Adrenal gland (tissue), 12 donors: ENCODE data around the gene MED19. TPM values are rescaled to one million over a fixed set of nuclear protein-coding genes. Genes with fewer than 3 reads are reported as not detected.
A peak's percentile ranks its signal among the peaks of the same experiment; 100 is the strongest.

Experiments used
- DNase-seq, 7 donors: peaks; one replicate each; pipeline ENCODE4 v3.0.0-alpha.2; 2019 to 2020
- H3K27ac ChIP-seq, 5 donors: fragments of 200-600 bp; sonication (generic) in 4 of 5; 1 replicate in 3 of 5; 2 replicates in 2 of 5; pipeline versions ENCODE4 v1.5.1 to v1.8.0; 2016 to 2020; ENCODE audit warnings: mild to moderate bottlenecking in 1 of 5
- H3K27me3 ChIP-seq: fragments of 200-600 bp; 2 replicates; pipeline ENCODE4 v1.8.0; 2021
- H3K36me3 ChIP-seq, 2 donors: fragments of 200-600 bp; replicated peaks in 1 of 2; 1 replicate in 1 of 2; 2 replicates in 1 of 2; pipeline versions ENCODE4 v1.5.1 to v1.8.0; 2018 to 2022
- H3K4me1 ChIP-seq, 2 donors: fragments of 200-600 bp; replicated peaks in 1 of 2; 1 replicate in 1 of 2; 2 replicates in 1 of 2; pipeline versions ENCODE4 v1.5.1 to v1.8.0; 2018 to 2021
- H3K4me3 ChIP-seq, 4 donors: fragments of 200-600 bp; sonication (generic) in 3 of 4; one replicate each; pipeline ENCODE4 v1.5.1; 2016 to 2018
- H3K9me3 ChIP-seq, 3 donors: fragments of 200-600 bp; sonication (generic) in 1 of 3; replicated peaks in 1 of 3; 1 replicate in 2 of 3; 2 replicates in 1 of 3; pipeline versions ENCODE4 v1.5.1 to v1.8.0; 2016 to 2021
- POLR2A ChIP-seq, 2 donors: fragments of 450-650 bp; IDR thresholded peaks; one replicate each; pipeline ENCODE4 v1.6.1; 2017; ENCODE audit warnings: antibody characterized with exemption in 2 of 2, mild to moderate bottlenecking in 2 of 2, moderate library complexity in 1 of 2
- WGBS, 4 donors: extraction: QIAGEN DNeasy Blood & Tissue Kit in 2 of 4; methylation state at CpG; one replicate each; pipeline versions ENCODE4 v1.1.5 to v1.1.7; 2013 to 2017; 5-methylcytosine and 5-hydroxymethylcytosine counted together
- intact Hi-C, 2 donors: fragments of 100-400 bp; cut with DNase I; formaldehyde crosslinking; loops; one replicate each; pipeline versions ENCODE4 v1.14.1 to v1.15.0; 2022 to 2023
- polyA plus RNA-seq, 3 donors: library from polyadenylated mRNA; stranded (reverse); fragments of 200-250 nt in 2 of 3; fragments of 350-450 nt in 1 of 3; fragmentation: Illumina TruSeq in 1 of 3; extraction: RNeasy Lipid Tissue Mini Kit (QIAGEN cat#74804) in 1 of 3; gene quantifications; one replicate each; pipeline ENCODE4 v1.2.3, GENCODE V29; 2013 to 2014
- small RNA-seq, 2 donors: library from RNA; depleted of rRNA; stranded (forward); fragments of <200 nt; gene quantifications; one replicate each; pipeline ENCODE3, GENCODE V24; 2016
- total RNA-seq, 9 donors: library from RNA; depleted of rRNA in 4 of 9; stranded (reverse); fragments of >200 nt in 4 of 9; fragments of 120-200 nt in 1 of 9; fragmentation: NEBNext Ultra II Directional in 1 of 9; extraction: Animal tissue kit (Norgen Biotek cat#: 25700) in 1 of 9; gene quantifications; one replicate each; pipeline versions ENCODE4 v1.1.0 to v1.2.4, GENCODE V29; 2013 to 2023
- TF ChIP-seq, protein P1 (sequence below), 6 experiments: fragments of 450-650 bp in 4 of 6; fragments of 200-600 bp in 2 of 6; sonication (generic) in 1 of 6; IDR thresholded peaks; 1 replicate in 5 of 6; 2 replicates in 1 of 6; pipeline versions ENCODE4 v1.5.1 to v1.8.0; 2016 to 2021; ENCODE audit warnings: antibody characterized with exemption in 6 of 6, mild to moderate bottlenecking in 2 of 6, moderate library complexity in 1 of 6
- donor health status: healthy with polysubstance abuse.
- donor health status: Bipolar disorder and iron deficiency.
- donor health status: DM: yes; HTN: yes; CAD: no.
- donor health status: DM: no; HTN: no; CAD: no.
- donor health status: DM: no; HTN: no; CAD: no.
- donor health status: DM: yes; HTN: yes; CAD: no.

MED19 gene
- total and polyA plus RNA-seq, 12 donors: 13.7 to 35.7 (median 21.9) TPM

DNA sequence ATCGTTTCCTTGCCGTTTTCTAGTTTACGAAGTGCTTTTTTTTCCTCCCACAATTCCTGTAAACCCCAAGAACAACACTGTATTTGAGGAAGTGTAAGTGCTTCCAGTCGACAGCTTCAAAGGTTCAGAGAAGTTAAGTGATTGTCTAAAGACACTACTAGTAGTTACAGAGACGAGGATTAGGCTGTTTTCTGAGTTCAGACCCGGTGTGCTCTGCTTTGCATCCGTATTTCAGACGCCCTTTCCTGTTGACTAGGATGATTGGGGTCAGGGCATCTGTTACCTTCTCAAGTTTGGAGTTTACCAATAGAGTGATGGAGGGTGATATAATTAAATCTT is 54.0 kb downstream of the MED19 start:
- intact Hi-C loops: no loop called here
- peak overlapping the region in 3 of 4 donors; percentile 44 to 77 (median 73) for H3K4me3 ChIP-seq
- TF ChIP-seq, protein P1, sequence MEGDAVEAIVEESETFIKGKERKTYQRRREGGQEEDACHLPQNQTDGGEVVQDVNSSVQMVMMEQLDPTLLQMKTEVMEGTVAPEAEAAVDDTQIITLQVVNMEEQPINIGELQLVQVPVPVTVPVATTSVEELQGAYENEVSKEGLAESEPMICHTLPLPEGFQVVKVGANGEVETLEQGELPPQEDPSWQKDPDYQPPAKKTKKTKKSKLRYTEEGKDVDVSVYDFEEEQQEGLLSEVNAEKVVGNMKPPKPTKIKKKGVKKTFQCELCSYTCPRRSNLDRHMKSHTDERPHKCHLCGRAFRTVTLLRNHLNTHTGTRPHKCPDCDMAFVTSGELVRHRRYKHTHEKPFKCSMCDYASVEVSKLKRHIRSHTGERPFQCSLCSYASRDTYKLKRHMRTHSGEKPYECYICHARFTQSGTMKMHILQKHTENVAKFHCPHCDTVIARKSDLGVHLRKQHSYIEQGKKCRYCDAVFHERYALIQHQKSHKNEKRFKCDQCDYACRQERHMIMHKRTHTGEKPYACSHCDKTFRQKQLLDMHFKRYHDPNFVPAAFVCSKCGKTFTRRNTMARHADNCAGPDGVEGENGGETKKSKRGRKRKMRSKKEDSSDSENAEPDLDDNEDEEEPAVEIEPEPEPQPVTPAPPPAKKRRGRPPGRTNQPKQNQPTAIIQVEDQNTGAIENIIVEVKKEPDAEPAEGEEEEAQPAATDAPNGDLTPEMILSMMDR (IDR thresholded peaks at IDR 0.05): no peak
- TF ChIP-seq POLR2A (IDR thresholded peaks at IDR 0.05): no peak
- DNase-seq: no peak
- H3K27me3 ChIP-seq: no peaks in the 10 kb centered on the region
- H3K4me1 ChIP-seq: peaks cover 8 to 19% of the 10 kb centered on the region in 2 donors
- no peaks in the 10 kb centered on the region for H3K9me3 ChIP-seq
- H3K36me3 ChIP-seq: peaks cover 0 to 34% of the 10 kb centered on the region in 2 donors
- WGBS, 4 donors: 0% methylated on average over 8 of the region's 8 CpGs
- H3K27ac ChIP-seq: peak overlapping the region in 2 of 5 donors; percentile 60 to 89

DNA sequence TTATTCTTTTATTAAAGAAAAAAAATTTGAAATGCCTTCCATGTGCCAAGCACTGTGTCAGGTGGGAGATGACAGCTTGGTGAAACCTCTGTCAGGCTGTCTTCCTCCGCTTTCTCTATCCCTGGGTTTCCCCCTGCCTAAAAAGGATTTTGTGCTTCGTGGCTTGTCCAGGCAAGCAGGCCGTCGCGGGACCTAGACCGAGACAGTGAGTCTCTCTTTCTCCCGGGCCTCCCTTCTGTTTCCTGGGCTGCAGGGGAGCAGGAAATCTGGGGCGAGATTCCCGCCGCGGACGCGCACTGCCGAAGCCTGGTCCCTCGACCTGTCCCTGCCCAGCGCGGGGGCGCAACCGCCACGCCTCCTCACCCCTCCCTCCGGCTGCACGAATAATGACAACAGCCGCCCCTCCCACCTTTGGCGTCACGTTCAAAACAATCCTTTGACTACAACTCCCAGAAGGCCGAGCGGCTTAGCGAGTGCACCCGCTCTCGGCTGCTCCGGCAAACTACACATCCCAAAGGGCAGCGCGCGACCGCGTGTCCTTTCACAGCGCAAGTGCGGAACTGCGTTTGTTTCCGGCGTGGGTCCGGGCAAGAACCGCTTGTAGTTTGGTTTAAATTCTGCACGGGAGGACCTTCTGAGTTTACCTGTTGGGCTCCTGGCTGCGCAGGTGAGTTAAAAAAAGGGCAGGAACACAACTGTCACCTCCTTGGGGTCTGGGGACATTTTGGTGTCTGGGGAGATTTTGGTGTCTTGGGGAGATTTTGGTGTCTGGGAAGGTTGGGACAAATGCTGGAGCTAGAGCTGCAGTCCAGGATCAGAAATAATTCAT is 54.6 kb downstream of the MED19 start, which contains the start of gene CLP1:
CLP1 (plus strand) TSS at position 569 of the 829 bp plus-strand sequence. CDS start 1,715 bp downstream, outside the sequence.
- peak; percentile 99 to 100 (median 99) for DNase-seq
- Histone ChIP-seq H3K4me3 (peak within 1 kb of the TSS in 3 of 4 donors; percentile 44 to 77 (median 73)), H3K9me3 (no peaks in the 10 kb centered on the region), H3K36me3 (peaks cover 0 to 32% of the 10 kb centered on the region in 2 donors), H3K27ac (peak within 1 kb of the TSS; percentile 41 to 89 (median 77)), H3K4me1 (peaks cover 8 to 19% of the 10 kb centered on the region in 2 donors), H3K27me3 (no peaks in the 10 kb centered on the region)
- intact Hi-C loops: no loop called here
- TF ChIP-seq POLR2A (IDR thresholded peaks at IDR 0.05): peak; percentile 67 to 86
- TF ChIP-seq, protein P1 (IDR thresholded peaks at IDR 0.05): no peak
- WGBS, 4 donors: 1 to 5% (median 1%) methylated on average over 4 to 45 of the region's 45 CpGs

DNA sequence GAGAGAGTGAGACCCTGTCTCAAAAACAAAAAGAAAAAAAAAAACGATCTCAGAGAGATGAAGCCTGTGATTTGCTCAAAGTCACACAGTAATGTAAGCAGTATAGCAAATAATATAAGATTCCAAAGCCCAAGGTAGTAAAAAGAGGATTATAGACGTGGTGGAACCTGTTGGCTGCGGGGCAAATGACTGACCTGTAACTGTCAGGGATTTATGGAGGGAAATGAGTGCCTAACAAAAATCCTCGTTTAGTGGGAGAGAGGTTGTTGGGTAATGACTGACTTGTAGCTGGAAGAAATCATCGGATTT is 55.2 kb downstream of the MED19 start:
- DNase-seq: no peak
- Histone ChIP-seq H3K9me3 (no peaks in the 10 kb centered on the region), H3K27ac (peak overlapping the region in 4 of 5 donors; percentile 76 to 89 (median 82)), H3K4me3 (peak overlapping the region in 2 of 4 donors; percentile 30 to 73), H3K4me1 (peaks cover 8 to 19% of the 10 kb centered on the region in 2 donors), H3K27me3 (no peaks in the 10 kb centered on the region), H3K36me3 (peaks cover 0 to 26% of the 10 kb centered on the region in 2 donors)
- TF ChIP-seq, protein P1 (IDR thresholded peaks at IDR 0.05): no peak
- TF ChIP-seq POLR2A (IDR thresholded peaks at IDR 0.05): no peak
- WGBS, 4 donors: 16 to 21% (median 19%) methylated on average over 5 of the region's 5 CpGs
- intact Hi-C loops: no loop called here

Small RNA genes within 50 kb of the gene (small RNA-seq; reads per million reads assigned to genes)
- 0 reads per million in 2 donors for gene TMX2-CTNND1

Other genes with a start within 250 kb of the MED19 start
- gene SLC43A1, start 196.5 kb downstream of the MED19 start, total RNA-seq: 10 to 100 TPM in 7 of 9 donors, 1 to 10 TPM in 2; 4.2 to 32.3 (median 25.1) TPM
- 10 to 100 TPM in 2 of 3 donors, 1 to 10 TPM in 1; 3.8 to 24.8 (median 14.8) TPM for gene SLC43A1, start 196.5 kb downstream of the MED19 start, polyA plus RNA-seq
- gene TIMM10, start 181.5 kb downstream of the MED19 start, total RNA-seq: 10 to 100 TPM; 35.6 to 89.0 (median 54.0) TPM
- 10 to 100 TPM; 23.9 to 72.5 (median 48.8) TPM for gene TIMM10, start 181.5 kb downstream of the MED19 start, polyA plus RNA-seq
- under 1 TPM in 1 of 9 donors, not detected in 8; 0.30 TPM for gene SMTNL1, start 174.6 kb downstream of the MED19 start, total RNA-seq
- not detected for gene SMTNL1, start 174.6 kb downstream of the MED19 start, polyA plus RNA-seq
- 100 to 1,000 TPM in 2 of 9 donors, 10 to 100 TPM in 7; 34.4 to 108 (median 82.8) TPM for gene UBE2L6, start 144.5 kb downstream of the MED19 start, total RNA-seq
- 10 to 100 TPM; 38.0 to 89.4 (median 38.2) TPM for gene UBE2L6, start 144.5 kb downstream of the MED19 start, polyA plus RNA-seq
- gene SERPING1, start 114.5 kb downstream of the MED19 start, total RNA-seq: 100 to 1,000 TPM in 7 of 9 donors, 10 to 100 TPM in 1, 1 to 10 TPM in 1; 7.0 to 423 (median 140) TPM
- gene SERPING1, start 114.5 kb downstream of the MED19 start, polyA plus RNA-seq: 100 to 1,000 TPM; 157 to 353 (median 220) TPM
- 1 to 10 TPM in 6 of 9 donors, under 1 TPM in 3; 0.18 to 4.4 (median 1.7) TPM for gene YPEL4, start 62.3 kb downstream of the MED19 start, total RNA-seq
- 10 to 100 TPM in 1 of 3 donors, 1 to 10 TPM in 2; 1.6 to 15.7 (median 5.2) TPM for gene YPEL4, start 62.3 kb downstream of the MED19 start, polyA plus RNA-seq
- gene CLP1, start 54.5 kb downstream of the MED19 start, total RNA-seq: 10 to 100 TPM in 8 of 9 donors, 1 to 10 TPM in 1; 6.8 to 21.1 (median 12.2) TPM
- gene CLP1, start 54.5 kb downstream of the MED19 start, polyA plus RNA-seq: 10 to 100 TPM in 1 of 3 donors, 1 to 10 TPM in 2; 5.5 to 10.3 (median 6.5) TPM
- 100 to 1,000 TPM in 1 of 9 donors, 10 to 100 TPM in 8; 22.6 to 111 (median 46.5) TPM for gene ZDHHC5, start 44.1 kb downstream of the MED19 start, total RNA-seq
- gene ZDHHC5, start 44.1 kb downstream of the MED19 start, polyA plus RNA-seq: 10 to 100 TPM; 28.2 to 69.4 (median 34.9) TPM
- 100 to 1,000 TPM in 2 of 9 donors, 10 to 100 TPM in 7; 63.0 to 180 (median 93.0) TPM for gene TMX2, start 378 bp upstream of the MED19 start, total RNA-seq
- gene TMX2, start 378 bp upstream of the MED19 start, polyA plus RNA-seq: 100 to 1,000 TPM in 1 of 3 donors, 10 to 100 TPM in 2; 47.0 to 210 (median 57.4) TPM
- gene SELENOH, start 29.3 kb upstream of the MED19 start, total RNA-seq: 100 to 1,000 TPM; 145 to 327 (median 239) TPM
- 100 to 1,000 TPM in 2 of 3 donors, 10 to 100 TPM in 1; 33.8 to 150 (median 131) TPM for gene SELENOH, start 29.3 kb upstream of the MED19 start, polyA plus RNA-seq
- gene BTBD18, start 39.6 kb upstream of the MED19 start, total RNA-seq: not detected
- not detected for gene BTBD18, start 39.6 kb upstream of the MED19 start, polyA plus RNA-seq
- gene CTNND1, start 49.6 kb upstream of the MED19 start, total RNA-seq: 100 to 1,000 TPM in 8 of 9 donors, 10 to 100 TPM in 1; 90.8 to 152 (median 109) TPM
- gene CTNND1, start 49.6 kb upstream of the MED19 start, polyA plus RNA-seq: 10 to 100 TPM; 26.3 to 80.2 (median 31.2) TPM